ENCODE data around the gene PDK3. TPM values are rescaled to one million over a fixed set of nuclear protein-coding genes. Genes with fewer than 3 reads are reported as not detected.

Gene PDK3
- total RNA-seq, 1 experiment from 2014 or later: 47.3 TPM

- H3T11ph ChIP-seq (ENCODE audit: low read length): no peak overlapping the region
- no peaks in the 10 kb centered on the region for H4K20me1 ChIP-seq (ENCODE audit: control insufficient read depth, insufficient read depth, insufficient read length)
- H3K23me2 ChIP-seq (ENCODE audit: insufficient read length, low read depth, low read length, poor library complexity, severe bottlenecking): peaks cover 15% of the 10 kb centered on the region
- peak overlapping the region; percentile 51 for H3K9ac ChIP-seq (ENCODE audit: extremely low read depth, insufficient read length, low read length)
- no peak overlapping the region for H2AK5ac ChIP-seq (ENCODE audit: insufficient read length, low read length)
- no peak overlapping the region for H2BK5ac ChIP-seq (ENCODE audit: insufficient read length, low read length)
- H4K91ac ChIP-seq (ENCODE audit: insufficient read length, low read depth, low read length): no peak overlapping the region
- H3K79me1 ChIP-seq (ENCODE audit: insufficient read depth, low read depth, low read length, poor library complexity, severe bottlenecking): no peaks in the 10 kb centered on the region
- H3K36me3 Mint-ChIP-seq (ENCODE audit: insufficient read depth in 1 of 3, low read depth in 3 of 3): peaks cover 0 to 4% (median 0%) of the 10 kb centered on the region in 3 experiments; a peak in 1 of 7 replicates
- TF ChIP-seq, protein P1, sequence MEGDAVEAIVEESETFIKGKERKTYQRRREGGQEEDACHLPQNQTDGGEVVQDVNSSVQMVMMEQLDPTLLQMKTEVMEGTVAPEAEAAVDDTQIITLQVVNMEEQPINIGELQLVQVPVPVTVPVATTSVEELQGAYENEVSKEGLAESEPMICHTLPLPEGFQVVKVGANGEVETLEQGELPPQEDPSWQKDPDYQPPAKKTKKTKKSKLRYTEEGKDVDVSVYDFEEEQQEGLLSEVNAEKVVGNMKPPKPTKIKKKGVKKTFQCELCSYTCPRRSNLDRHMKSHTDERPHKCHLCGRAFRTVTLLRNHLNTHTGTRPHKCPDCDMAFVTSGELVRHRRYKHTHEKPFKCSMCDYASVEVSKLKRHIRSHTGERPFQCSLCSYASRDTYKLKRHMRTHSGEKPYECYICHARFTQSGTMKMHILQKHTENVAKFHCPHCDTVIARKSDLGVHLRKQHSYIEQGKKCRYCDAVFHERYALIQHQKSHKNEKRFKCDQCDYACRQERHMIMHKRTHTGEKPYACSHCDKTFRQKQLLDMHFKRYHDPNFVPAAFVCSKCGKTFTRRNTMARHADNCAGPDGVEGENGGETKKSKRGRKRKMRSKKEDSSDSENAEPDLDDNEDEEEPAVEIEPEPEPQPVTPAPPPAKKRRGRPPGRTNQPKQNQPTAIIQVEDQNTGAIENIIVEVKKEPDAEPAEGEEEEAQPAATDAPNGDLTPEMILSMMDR (conservative IDR thresholded peaks at IDR 0.05): no peak
- H3K9me3 Mint-ChIP-seq: no peaks in the 10 kb centered on the region
- no peaks in the 10 kb centered on the region for H3K9me3 ChIP-seq (ENCODE audit: control insufficient read depth, low read depth, low read length)
- H2BK15ac ChIP-seq (ENCODE audit: low read depth, low read length): no peak overlapping the region
- no peak overlapping the region for H4K5ac ChIP-seq (ENCODE audit: insufficient read length, low read depth, low read length)
- no peak overlapping the region for H4K8ac ChIP-seq (replicated peaks; ENCODE audit: insufficient read length, low read depth, low read length)
- no peaks in the 10 kb centered on the region for H3K79me2 ChIP-seq (ENCODE audit: insufficient read depth, low read length)
- H3K4me1 ChIP-seq (ENCODE audit: insufficient read depth, low read length): peaks cover 4% of the 10 kb centered on the region; the same call in 1 of the 2 replicates
- H3K14ac ChIP-seq (ENCODE audit: insufficient read depth, low read length): no peak overlapping the region
- no peak overlapping the region for H2BK120ac ChIP-seq (ENCODE audit: low read depth, low read length, poor library complexity, severe bottlenecking)
- H3K27ac ChIP-seq (ENCODE audit: insufficient read length, low read depth, low read length): no peak overlapping the region
- H3K4ac ChIP-seq (ENCODE audit: low read depth, low read length): no peak overlapping the region
- WGBS (ENCODE audit: extremely low coverage, insufficient read length, low lambda C conversion rate): no CpG with 5 or more reads among the region's 11 CpGs
- peak overlapping the region; percentile 82 for H3K4me2 ChIP-seq (ENCODE audit: insufficient read depth, insufficient read length, low read length)
- no peak overlapping the region for H2BK20ac ChIP-seq (ENCODE audit: low read depth, low read length, poor library complexity, severe bottlenecking)
- no peak overlapping the region for H3K23ac ChIP-seq (ENCODE audit: insufficient read length, low read depth, low read length)
- no peaks in the 10 kb centered on the region for H3K27me3 ChIP-seq (ENCODE audit: insufficient read depth, low read length)
- H3K18ac ChIP-seq (ENCODE audit: insufficient read length, low read depth, low read length): no peak overlapping the region
- DNase-seq: no peak
- H3K4me3 Mint-ChIP-seq: peak overlapping the region; percentile 70 to 89
- H2BK12ac ChIP-seq (ENCODE audit: insufficient read length, low read depth, low read length): no peak overlapping the region
- H3K27me3 Mint-ChIP-seq (ENCODE audit: low read depth): peaks cover 2% of the 10 kb centered on the region
- no peak overlapping the region for H2AFZ ChIP-seq (ENCODE audit: low read length)
- peaks cover 28 to 39% of the 10 kb centered on the region in 2 experiments for H3K4me1 Mint-ChIP-seq
- H3K56ac ChIP-seq (ENCODE audit: insufficient read length, low read depth, low read length): no peak overlapping the region
- H3K27ac Mint-ChIP-seq: peak overlapping the region in 2 of 3 experiments; percentile 18 to 72; a peak in 1 of 7 replicates
Measured at GRCh38 chrX:24466025-24466424, 939 bp downstream of the PDK3 start.

Measured in H9 (cell line).